ENCODE data around the gene SLC6A3.

SLC6A3 gene

GRCh38 chr5:1440098-1440493 is 5.1 kb downstream of the SLC6A3 start:
- TF ChIP-seq CTCF (IDR thresholded peaks at IDR 0.05): no peak

GRCh38 chr5:1439388-1440097 is 5.7 kb downstream of the SLC6A3 start:
- TF ChIP-seq CTCF (IDR thresholded peaks at IDR 0.05): no peak

GRCh38 chr5:1438871-1439270 is 6.4 kb downstream of the SLC6A3 start:
- no peak for TF ChIP-seq CTCF (IDR thresholded peaks at IDR 0.05)

- TF ChIP-seq CTCF (IDR thresholded peaks at IDR 0.05): no peak
Observed at GRCh38 chr5:1437876-1438559, 7.2 kb downstream of the SLC6A3 start.

GRCh38 chr5:1437226-1437829 is 7.9 kb downstream of the SLC6A3 start:
- no peak for TF ChIP-seq CTCF (IDR thresholded peaks at IDR 0.05)

- TF ChIP-seq CTCF (IDR thresholded peaks at IDR 0.05): no peak
Observed at GRCh38 chr5:1436681-1437080, 8.6 kb downstream of the SLC6A3 start.

GRCh38 chr5:1436036-1436435 is 9.2 kb downstream of the SLC6A3 start:
- no peak for TF ChIP-seq CTCF (IDR thresholded peaks at IDR 0.05)

Measured in LNCAP (cell line).